ENCODE measurements around the gene HMCN1.

Gene HMCN1

DNA sequence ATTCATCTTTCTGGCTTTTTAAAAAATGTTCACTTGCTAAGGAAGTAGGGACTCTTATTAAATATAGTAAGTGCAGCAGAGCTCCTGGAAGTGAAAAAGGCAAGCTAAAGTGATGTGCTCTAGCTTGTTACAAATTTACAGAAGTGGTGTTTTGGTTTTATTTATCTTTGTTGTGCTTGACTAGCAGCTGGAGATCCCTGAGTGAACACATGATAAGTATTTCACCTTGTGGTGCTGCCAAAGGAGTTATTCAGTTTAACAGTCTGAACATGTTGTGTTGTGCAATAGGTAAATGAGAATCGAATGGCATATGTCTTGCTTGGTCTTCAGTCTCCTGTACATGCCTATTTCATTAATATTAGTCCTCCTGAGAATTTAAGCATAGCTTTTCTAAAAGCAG, 325.1 kb downstream of the HMCN1 start:
- TF ChIP-seq POLR2AphosphoS5 (IDR thresholded peaks at IDR 0.05; ENCODE audit: low read depth, low read length) (no peak), FOXP2 (optimal IDR thresholded peaks at IDR 0.05; ENCODE audit: borderline replicate concordance, extremely low read depth, extremely low read length, insufficient read depth) (no peak), SIN3A (IDR thresholded peaks at IDR 0.05; ENCODE audit: borderline replicate concordance, insufficient read depth, low read length) (no peak), TAF1 (IDR thresholded peaks at IDR 0.05; ENCODE audit: borderline replicate concordance, insufficient read depth, low read length) (no peak)
- TF ChIP-seq, protein P1, sequence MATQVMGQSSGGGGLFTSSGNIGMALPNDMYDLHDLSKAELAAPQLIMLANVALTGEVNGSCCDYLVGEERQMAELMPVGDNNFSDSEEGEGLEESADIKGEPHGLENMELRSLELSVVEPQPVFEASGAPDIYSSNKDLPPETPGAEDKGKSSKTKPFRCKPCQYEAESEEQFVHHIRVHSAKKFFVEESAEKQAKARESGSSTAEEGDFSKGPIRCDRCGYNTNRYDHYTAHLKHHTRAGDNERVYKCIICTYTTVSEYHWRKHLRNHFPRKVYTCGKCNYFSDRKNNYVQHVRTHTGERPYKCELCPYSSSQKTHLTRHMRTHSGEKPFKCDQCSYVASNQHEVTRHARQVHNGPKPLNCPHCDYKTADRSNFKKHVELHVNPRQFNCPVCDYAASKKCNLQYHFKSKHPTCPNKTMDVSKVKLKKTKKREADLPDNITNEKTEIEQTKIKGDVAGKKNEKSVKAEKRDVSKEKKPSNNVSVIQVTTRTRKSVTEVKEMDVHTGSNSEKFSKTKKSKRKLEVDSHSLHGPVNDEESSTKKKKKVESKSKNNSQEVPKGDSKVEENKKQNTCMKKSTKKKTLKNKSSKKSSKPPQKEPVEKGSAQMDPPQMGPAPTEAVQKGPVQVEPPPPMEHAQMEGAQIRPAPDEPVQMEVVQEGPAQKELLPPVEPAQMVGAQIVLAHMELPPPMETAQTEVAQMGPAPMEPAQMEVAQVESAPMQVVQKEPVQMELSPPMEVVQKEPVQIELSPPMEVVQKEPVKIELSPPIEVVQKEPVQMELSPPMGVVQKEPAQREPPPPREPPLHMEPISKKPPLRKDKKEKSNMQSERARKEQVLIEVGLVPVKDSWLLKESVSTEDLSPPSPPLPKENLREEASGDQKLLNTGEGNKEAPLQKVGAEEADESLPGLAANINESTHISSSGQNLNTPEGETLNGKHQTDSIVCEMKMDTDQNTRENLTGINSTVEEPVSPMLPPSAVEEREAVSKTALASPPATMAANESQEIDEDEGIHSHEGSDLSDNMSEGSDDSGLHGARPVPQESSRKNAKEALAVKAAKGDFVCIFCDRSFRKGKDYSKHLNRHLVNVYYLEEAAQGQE (IDR thresholded peaks at IDR 0.05; ENCODE audit: insufficient read depth in 1 of 2, low read depth in 2 of 2, low read length in 2 of 2) = no peak

DNA sequence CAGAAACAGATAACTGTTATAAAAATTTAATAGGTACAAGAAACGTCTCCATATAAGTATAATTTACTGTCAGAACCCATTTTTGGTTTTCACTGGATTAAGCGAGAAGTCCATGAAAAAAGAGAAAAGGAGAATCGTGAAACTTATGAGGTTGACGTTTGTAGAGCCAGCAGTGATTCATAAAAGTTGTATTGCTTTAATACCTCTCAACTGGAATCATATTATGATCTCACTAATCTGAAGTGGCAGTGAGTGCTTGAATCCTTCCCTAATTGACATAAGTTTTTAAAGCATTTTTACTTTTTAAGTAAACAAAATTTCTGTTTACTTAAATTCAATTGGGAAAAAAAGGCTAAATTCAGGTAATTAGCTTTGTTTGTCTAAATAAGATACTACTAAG, 325.6 kb downstream of the HMCN1 start:
- TF ChIP-seq TAF1 (IDR thresholded peaks at IDR 0.05; ENCODE audit: borderline replicate concordance, insufficient read depth, low read length) = no peak
- TF ChIP-seq SIN3A (IDR thresholded peaks at IDR 0.05; ENCODE audit: borderline replicate concordance, insufficient read depth, low read length) = no peak
- TF ChIP-seq POLR2AphosphoS5 (IDR thresholded peaks at IDR 0.05; ENCODE audit: low read depth, low read length) = no peak
- no peak for TF ChIP-seq FOXP2 (optimal IDR thresholded peaks at IDR 0.05; ENCODE audit: borderline replicate concordance, extremely low read depth, extremely low read length, insufficient read depth)
- TF ChIP-seq, protein P1 (IDR thresholded peaks at IDR 0.05; ENCODE audit: insufficient read depth in 1 of 2, low read depth in 2 of 2, low read length in 2 of 2) = no peak

DNA sequence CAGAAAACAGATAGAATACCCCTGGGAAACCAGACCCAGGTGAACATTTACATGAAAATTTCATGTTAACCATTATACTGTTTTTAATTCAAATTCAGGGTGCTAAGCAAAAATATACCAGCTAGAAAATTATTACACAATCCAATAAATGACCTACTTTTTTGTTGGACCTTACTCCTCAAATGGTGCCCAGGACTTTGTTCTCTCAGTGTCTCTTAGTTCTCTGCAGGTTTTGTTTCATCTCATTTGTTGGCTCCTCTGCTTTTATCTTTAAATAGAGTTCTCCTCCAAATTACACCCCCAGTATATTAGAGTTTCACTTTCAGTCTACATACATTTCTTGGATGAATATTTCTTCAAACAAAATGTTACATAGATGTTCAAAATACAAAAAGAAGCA, 326.0 kb downstream of the HMCN1 start:
- TF ChIP-seq FOXP2 (optimal IDR thresholded peaks at IDR 0.05; ENCODE audit: borderline replicate concordance, extremely low read depth, extremely low read length, insufficient read depth) (no peak), POLR2AphosphoS5 (IDR thresholded peaks at IDR 0.05; ENCODE audit: low read depth, low read length) (no peak)

DNA sequence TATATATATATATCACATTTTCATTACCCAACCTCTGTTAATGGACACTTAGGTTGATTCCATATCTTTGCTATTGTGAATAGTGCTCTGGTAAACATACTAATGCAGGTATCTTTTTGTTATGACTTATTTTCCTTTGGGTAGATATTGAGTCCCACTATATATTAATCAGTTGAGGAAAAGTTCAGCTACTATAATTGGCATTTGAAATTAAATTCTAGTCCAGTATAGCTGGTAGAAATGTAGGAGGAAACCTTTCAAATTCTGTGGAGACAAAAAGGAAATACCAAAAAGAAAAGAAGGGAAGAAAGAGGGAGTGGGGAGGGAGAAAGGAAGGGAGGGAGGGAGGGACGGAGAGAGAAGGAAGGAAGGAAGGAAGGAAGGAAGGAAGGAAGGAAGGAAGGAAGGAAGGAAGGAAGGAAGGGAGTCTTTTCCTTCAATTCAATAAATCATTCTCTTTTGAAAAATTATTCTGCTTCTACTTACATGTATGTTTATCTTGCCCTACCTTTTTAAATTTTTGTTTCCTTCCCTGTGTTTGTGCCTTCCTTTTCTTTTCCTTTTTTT, 329.0 kb downstream of the HMCN1 start:
- TF ChIP-seq, protein P1 (IDR thresholded peaks at IDR 0.05; ENCODE audit: insufficient read depth in 1 of 2, low read depth in 2 of 2, low read length in 2 of 2) = no peak
- TF ChIP-seq FOXP2 (optimal IDR thresholded peaks at IDR 0.05; ENCODE audit: borderline replicate concordance, extremely low read depth, extremely low read length, insufficient read depth) (no peak), POLR2AphosphoS5 (IDR thresholded peaks at IDR 0.05; ENCODE audit: low read depth, low read length) (no peak), SIN3A (IDR thresholded peaks at IDR 0.05; ENCODE audit: borderline replicate concordance, insufficient read depth, low read length) (no peak)

DNA sequence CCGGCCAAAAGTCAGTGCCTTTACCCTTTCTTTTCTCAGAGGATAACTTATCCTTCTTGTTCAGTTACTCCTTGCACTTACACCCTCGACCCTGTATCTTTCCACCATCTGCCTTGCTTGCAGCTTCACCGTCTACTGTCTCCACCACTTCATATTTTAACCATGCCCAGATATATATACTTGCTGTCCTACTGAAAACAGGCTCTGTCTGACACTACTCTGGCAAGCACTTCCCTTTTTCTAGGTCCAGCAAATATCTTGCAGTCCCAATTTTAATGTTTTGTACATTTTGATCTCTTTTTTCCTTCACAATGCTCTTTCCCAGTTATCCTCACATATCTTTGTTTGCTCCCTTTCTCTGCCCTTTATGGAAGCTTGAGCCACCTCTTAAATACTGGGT, 332.2 kb downstream of the HMCN1 start:
- TF ChIP-seq POLR2AphosphoS5 (IDR thresholded peaks at IDR 0.05; ENCODE audit: low read depth, low read length) (no peak), FOXP2 (optimal IDR thresholded peaks at IDR 0.05; ENCODE audit: borderline replicate concordance, extremely low read depth, extremely low read length, insufficient read depth) (no peak), TAF1 (IDR thresholded peaks at IDR 0.05; ENCODE audit: borderline replicate concordance, insufficient read depth, low read length) (no peak), SIN3A (IDR thresholded peaks at IDR 0.05; ENCODE audit: borderline replicate concordance, insufficient read depth, low read length) (no peak)
- TF ChIP-seq, protein P1 (IDR thresholded peaks at IDR 0.05; ENCODE audit: insufficient read depth in 1 of 2, low read depth in 2 of 2, low read length in 2 of 2) = no peak
